ENCODE data around the gene EDNRA. TPM values are rescaled to one million over a fixed set of nuclear protein-coding genes. Genes with fewer than 3 reads are reported as not detected.

EDNRA gene
- polyA plus RNA-seq, 3 donors: 67.9 to 97.2 (median 88.1) TPM

GRCh38 chr4:147576084-147576483 is 95.2 kb downstream of the EDNRA start:
- DNase-seq (ENCODE audit: extremely low read depth in 1 of 11, low read depth in 9 of 11, low spot score in 4 of 11): no peak

- no peak for DNase-seq (ENCODE audit: extremely low read depth in 1 of 11, low read depth in 9 of 11, low spot score in 4 of 11)
These were observed 97.2 kb downstream of the EDNRA start for GRCh38 chr4:147578051-147578476.

- no peak for DNase-seq (ENCODE audit: extremely low read depth in 1 of 11, low read depth in 9 of 11, low spot score in 4 of 11)
These were observed 97.7 kb downstream of the EDNRA start for GRCh38 chr4:147578593-147578992.

GRCh38 chr4:147580396-147580795 is 99.5 kb downstream of the EDNRA start:
- no peak for DNase-seq (ENCODE audit: extremely low read depth in 1 of 11, low read depth in 9 of 11, low spot score in 4 of 11)

GRCh38 chr4:147581606-147582350 is 100.9 kb downstream of the EDNRA start:
- no peak for DNase-seq (ENCODE audit: extremely low read depth in 1 of 11, low read depth in 9 of 11, low spot score in 4 of 11)

GRCh38 chr4:147582386-147583060 is 101.6 kb downstream of the EDNRA start:
- DNase-seq (ENCODE audit: extremely low read depth in 1 of 11, low read depth in 9 of 11, low spot score in 4 of 11): no peak

GRCh38 chr4:147583876-147584275 is 103.0 kb downstream of the EDNRA start:
- no peak for DNase-seq (ENCODE audit: extremely low read depth in 1 of 11, low read depth in 9 of 11, low spot score in 4 of 11)

- DNase-seq (ENCODE audit: extremely low read depth in 1 of 11, low read depth in 9 of 11, low spot score in 4 of 11): no peak
These were observed 105.1 kb downstream of the EDNRA start for GRCh38 chr4:147586032-147586431.

GRCh38 chr4:147586637-147587036 is 105.7 kb downstream of the EDNRA start:
- DNase-seq (ENCODE audit: extremely low read depth in 1 of 11, low read depth in 9 of 11, low spot score in 4 of 11): no peak

GRCh38 chr4:147587041-147587440 is 106.1 kb downstream of the EDNRA start:
- DNase-seq (ENCODE audit: extremely low read depth in 1 of 11, low read depth in 9 of 11, low spot score in 4 of 11): no peak

GRCh38 chr4:147589586-147589985 is 108.7 kb downstream of the EDNRA start:
- DNase-seq (ENCODE audit: extremely low read depth in 1 of 11, low read depth in 9 of 11, low spot score in 4 of 11): no peak

GRCh38 chr4:147590249-147590920 is 109.5 kb downstream of the EDNRA start:
- DNase-seq (ENCODE audit: extremely low read depth in 1 of 11, low read depth in 9 of 11, low spot score in 4 of 11): peak; percentile 48 to 87 (median 77)

- DNase-seq (ENCODE audit: extremely low read depth in 1 of 11, low read depth in 9 of 11, low spot score in 4 of 11): no peak
These were observed 110.2 kb downstream of the EDNRA start for GRCh38 chr4:147591106-147591505.

- no peak for DNase-seq (ENCODE audit: extremely low read depth in 1 of 11, low read depth in 9 of 11, low spot score in 4 of 11)
These were observed 113.2 kb downstream of the EDNRA start for GRCh38 chr4:147594107-147594506.

Other genes with a start within 250 kb of the EDNRA start
- gene TMEM184C, start 136.3 kb downstream of the EDNRA start, polyA plus RNA-seq (ENCODE audit: insufficient read length in 3 of 3): 10 to 100 TPM; 48.8 to 54.3 (median 50.5) TPM
- gene PRMT9, start 203.1 kb downstream of the EDNRA start, polyA plus RNA-seq (ENCODE audit: insufficient read length in 3 of 3): 10 to 100 TPM; 23.1 to 30.3 (median 28.8) TPM